AG09319 (cell line): ENCODE results near the gene PRR16.

Experiments
- DNase-seq: peaks from one replicate; pipeline ENCODE4 v3.0.0-alpha.2; 2010; ENCODE audit warnings: low read depth; ENCODE audit errors: extremely low read depth
- TF ChIP-seq, protein P1 (sequence below): IDR thresholded peaks from 2 replicates; pipeline ENCODE4 v1.5.1; 2011; ENCODE audit warnings: low read depth, mild to moderate bottlenecking, inconsistent platforms, low read length, moderate library complexity

PRR16 gene

DNA sequence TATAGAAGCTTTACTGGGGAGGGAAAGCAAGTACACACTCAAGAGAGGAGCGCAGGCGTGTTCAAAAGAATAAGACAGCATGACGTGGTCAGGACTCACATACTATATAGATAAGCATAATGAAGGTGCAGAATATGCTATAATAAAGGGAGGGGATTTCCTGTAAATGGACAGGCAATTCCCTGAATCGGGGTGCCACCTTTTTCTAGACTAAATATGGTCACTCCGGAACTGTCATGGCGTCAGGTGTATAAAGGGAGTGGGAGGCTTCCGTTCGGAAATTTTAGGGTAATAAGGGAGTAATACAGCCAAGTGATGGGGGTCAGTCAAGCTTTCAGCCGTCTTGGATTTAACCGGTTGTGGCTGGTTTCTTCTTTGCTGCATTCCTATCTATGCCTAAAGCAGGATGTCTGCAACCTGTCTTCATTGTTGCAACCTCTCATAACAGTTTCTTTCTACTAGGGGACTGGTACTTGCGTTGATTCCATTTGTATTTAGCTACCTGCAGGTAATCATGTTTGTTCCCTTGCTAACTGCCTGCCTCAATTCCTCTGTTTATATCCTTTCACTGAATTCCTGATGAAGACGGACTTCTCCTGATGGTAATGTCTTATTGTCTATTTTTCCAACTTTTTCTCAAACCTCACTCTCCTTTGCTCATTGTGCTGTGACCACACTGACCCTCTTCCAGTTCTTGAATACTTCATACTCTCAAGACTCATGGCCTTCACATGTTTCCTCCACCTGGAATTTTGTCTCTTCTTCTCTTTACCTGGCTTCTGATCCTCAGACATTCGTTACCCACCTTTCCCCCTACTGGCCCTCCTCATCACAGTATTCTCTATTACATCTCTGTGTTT, 48.9 kb downstream of the PRR16 start:
- TF ChIP-seq, protein P1, sequence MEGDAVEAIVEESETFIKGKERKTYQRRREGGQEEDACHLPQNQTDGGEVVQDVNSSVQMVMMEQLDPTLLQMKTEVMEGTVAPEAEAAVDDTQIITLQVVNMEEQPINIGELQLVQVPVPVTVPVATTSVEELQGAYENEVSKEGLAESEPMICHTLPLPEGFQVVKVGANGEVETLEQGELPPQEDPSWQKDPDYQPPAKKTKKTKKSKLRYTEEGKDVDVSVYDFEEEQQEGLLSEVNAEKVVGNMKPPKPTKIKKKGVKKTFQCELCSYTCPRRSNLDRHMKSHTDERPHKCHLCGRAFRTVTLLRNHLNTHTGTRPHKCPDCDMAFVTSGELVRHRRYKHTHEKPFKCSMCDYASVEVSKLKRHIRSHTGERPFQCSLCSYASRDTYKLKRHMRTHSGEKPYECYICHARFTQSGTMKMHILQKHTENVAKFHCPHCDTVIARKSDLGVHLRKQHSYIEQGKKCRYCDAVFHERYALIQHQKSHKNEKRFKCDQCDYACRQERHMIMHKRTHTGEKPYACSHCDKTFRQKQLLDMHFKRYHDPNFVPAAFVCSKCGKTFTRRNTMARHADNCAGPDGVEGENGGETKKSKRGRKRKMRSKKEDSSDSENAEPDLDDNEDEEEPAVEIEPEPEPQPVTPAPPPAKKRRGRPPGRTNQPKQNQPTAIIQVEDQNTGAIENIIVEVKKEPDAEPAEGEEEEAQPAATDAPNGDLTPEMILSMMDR = no peak
- DNase-seq = no peak

DNA sequence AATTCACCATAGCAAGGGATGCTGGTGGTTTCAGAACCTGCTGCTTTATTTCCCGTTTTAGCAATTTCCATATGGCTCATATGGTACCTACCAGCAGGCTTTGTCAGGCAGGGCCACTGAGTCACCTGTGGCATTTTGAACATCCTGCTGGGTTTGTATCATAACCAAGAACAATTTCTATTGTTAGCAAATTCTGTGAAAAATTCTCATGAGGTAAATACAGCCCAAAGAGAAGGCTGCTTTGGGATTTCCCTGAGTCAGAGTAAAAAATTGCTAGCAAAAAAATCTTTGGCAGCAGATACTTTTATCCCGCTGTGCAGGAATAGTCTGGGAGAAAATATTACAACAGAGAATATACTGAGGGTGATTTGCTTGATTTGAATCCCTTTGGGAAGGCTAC, 52.7 kb downstream of the PRR16 start:
- TF ChIP-seq, protein P1 = no peak
- DNase-seq = no peak

DNA sequence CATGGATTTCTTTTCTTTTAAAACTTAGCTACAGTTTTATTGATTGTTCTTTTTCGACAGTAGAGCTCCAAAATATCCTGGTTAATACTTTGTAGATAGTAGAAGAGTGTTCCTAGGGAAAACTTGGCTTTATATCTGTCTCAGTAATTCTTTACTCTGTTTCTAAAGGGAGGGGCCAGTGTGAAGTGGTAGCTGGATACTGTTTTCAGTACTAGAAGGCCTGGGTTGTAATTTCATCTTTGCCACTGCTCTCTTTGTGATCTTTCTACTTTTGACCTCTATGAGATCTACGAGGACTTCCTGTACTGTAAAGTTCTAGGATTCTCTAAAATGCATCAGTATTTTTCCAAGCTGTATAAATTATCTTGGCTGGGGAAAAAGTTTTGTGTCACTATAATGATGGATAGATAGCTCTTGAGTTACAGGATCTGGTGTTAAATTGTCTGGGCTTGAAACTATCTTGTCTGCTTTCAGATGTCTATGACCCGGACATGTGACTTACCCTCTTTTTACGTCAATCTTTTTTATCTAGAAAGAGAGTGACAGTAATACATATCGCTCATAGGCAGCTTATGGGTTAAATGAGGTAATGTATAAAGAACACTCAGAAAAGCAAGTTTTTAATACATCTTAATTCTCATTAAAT, 53.6 kb downstream of the PRR16 start:
- TF ChIP-seq, protein P1 = no peak
- DNase-seq = no peak

DNA sequence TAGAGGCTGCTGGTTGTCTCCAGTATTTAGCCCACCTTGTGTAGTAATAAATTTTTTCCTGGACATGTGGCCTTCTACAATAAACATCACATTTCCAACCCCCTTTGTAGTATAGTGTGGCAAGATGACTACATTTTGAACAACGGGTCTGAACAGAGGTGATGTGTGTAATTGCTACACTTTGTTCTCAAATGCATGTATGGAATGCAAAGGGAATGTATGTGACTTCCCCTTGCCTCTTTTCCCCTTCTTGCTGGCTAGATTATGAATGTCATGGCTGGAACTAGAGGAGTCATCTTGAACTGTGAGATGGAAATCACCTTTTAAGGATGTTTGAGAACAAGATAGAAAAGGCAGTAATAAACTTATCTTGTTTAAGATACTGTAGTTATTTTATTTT, 54.5 kb downstream of the PRR16 start:
- TF ChIP-seq, protein P1 = no peak

DNA sequence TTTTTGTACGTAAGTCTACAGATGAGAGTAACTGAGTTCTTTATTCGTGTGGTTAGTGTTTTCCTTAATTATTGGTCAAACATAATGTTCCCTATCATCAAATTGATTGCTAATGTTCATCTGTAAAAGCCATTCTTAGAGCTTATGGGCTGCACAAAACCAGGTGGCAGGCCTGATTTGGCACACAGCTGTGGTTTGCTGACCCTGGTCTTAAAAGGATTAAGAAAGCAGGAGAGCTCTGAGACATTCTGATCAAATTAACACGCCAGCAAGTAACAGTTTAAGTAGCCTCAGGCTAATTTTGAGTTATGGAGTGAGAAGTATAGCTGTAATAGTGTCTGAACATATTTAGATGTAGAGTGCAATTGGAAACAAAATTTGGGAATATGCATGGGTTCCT, 63.2 kb downstream of the PRR16 start:
- TF ChIP-seq, protein P1 = no peak
- no peak for DNase-seq

More for the DNA sequence above, 54.5 kb downstream of the PRR16 start:
- no peak for DNase-seq

DNA sequence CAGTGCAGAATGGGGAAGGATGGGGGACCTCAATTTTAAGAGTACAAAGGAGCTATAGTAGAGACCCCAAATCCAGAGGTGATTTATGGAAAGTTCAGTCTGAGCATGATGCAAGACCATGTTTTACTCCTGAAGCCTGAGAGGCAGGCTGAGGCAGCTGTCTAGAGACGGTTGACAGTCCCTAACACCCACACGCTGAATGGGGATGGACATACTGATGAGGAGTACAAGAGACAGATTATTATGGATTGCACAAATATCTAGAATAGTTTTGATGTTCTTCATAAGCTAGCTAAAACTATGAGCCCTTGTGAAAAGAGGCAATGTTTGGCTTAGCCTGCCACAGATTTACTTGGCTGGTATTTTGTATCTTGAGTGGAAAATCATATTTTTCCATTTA, 64.5 kb downstream of the PRR16 start:
- DNase-seq = no peak

More for the DNA sequence above, 64.5 kb downstream of the PRR16 start:
- TF ChIP-seq, protein P1 = no peak
